HG02571 (cell line): Measurements from ENCODE around the gene MTFR1L.
"Not testable (repeated sequence)": the region's sequence is repeated elsewhere in the genome, so short reads cannot be mapped to it uniquely, and the experiment has no call there.

Source experiments
- ATAC-seq: cut with Tn5 transposase; IDR thresholded peaks from one replicate; pipeline ENCODE4 v1.9.1; 2021; ENCODE audit warnings: mild to moderate bottlenecking, moderate library complexity; ENCODE audit not compliant: unreplicated experiment

MTFR1L gene

DNA sequence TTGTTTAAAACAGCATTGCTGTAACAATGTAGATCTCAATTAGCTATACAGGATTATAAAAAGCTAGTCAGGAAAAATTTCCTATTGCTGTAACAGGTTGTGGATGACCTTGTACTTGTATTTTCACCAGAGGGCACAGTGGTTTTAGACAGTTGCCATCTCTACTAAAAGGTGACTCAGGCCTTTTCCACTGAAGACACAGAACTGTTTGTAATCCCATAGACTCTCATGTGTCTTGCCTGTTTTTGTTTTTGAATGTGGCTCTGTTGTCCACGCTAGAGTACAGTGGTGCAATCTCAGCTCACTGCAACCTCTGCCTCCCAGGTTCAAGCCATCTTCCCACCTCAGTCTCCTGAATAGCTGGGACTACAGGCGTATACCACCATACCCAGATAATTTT is 5.9 kb downstream of the MTFR1L start:
- ATAC-seq, result no peak

DNA sequence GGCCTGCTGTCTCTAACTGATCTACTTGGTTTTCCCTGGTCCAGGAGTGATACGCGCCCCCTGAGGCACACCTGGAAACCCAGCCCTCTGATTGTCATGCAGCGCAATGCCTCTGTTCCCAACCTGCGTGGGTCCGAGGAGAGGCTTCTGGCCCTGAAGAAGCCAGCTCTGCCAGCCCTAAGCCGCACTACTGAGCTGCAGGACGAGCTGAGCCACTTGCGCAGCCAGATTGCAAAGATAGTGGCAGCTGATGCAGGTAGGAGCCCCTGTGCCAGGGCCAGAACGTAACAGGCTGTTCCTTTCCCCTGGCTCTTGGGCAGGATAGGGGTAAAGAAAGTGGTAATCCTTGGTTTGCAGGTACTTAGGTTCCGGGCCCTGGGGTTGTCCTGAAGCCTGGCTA is 6.8 kb downstream of the MTFR1L start:
- ATAC-seq, result no peak

DNA sequence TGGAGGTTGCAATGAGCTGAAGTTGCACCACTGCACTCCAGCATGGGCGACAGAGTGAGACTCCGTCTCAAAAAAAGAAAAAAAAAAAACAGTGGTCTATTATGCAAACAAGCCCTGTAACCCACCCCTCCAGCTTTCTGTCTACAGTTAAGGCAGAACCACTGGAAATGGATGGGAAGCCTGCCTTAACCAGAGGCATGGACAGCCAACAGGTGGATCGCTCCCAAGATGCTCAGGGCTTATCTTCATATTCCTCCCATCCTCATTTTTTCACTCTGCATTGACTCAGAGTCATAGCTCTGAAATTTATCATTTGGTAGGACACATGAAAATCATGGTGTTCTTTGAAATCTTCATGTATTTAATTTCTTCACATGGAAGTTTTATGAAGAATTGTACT is 8.7 kb downstream of the MTFR1L start:
- no peak for ATAC-seq

DNA sequence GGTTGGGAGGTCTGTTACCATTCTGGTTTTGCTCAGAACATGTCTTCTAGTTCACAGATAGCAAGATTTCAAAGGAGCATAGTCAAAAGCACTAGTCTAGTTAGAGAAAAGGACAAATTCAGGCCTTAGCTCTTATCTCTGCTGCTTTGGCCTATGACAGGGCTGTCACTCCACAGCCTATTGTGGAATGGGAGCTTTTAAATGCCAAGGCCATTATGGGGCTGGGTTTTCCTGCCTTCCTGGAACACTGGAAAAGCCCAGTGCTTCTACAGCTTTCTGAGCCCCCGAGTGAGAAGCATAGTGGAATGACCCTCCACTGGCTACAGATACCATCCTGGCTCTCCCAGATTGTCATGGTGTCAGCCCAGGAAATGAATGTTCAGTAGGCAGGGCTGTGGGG is 9.3 kb downstream of the MTFR1L start:
- no peak for ATAC-seq

DNA sequence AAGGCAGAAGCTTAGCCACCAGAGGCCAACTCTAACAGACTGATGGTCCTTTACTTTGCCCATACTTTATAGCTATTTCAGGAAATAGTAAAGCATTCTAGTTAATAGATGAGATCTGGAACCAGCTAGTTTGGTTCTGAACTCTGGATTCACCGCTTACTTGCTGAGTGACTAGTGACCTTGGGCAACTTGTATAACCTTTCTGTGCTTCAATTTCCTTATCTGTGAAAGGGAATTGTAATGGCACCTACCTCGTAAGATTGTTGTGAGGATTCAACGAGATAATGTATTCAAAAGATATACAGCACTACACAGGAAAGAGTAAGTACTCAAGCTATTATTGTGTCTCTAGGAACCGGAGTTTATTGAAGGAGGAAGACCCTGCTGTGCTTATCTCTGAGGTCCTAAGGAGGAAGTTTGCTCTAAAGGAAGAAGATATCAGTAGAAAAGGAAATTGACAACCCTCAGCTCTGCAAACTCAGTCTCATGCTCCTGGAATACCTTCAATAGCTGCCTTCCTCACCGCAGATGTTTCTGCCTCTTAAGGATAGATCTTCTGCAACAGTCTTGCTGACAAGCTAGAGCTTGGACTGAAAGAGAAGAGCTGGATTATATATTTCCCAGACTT is 11.9 kb downstream of the MTFR1L start:
- ATAC-seq, result no peak

DNA sequence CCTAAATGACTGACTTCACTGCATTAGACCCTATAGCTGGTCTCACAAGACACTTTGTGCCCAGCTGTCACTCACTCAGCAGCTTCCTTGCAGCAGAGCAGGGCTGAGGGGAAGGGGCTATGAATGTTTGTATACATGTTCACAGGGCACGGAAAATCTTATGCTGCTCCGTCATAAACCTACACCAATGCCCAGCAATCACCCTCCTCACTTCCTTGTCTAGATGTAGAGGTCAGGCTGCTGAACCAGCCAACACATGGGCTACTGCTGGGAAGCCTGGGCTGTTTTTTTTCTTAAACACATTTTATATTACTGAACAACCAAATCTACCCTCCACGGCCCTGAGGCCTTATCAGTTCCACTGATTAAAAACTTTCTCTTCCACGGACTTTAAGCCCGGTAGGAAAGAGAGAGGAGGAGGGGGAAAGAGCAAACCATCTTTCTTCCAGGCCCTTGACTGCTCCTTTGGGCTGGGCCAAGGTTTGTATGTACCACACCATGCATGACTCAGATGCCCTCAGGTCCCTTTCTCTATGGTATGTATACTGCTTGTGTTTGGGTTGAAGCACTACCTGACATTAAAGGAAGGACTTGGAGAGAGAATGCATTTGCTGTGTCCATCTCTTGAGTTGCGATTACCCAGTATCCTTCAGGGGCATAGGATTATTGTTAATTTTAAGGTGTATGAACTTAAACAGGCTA is 12.7 kb downstream of the MTFR1L start:
- no peak for ATAC-seq

DNA sequence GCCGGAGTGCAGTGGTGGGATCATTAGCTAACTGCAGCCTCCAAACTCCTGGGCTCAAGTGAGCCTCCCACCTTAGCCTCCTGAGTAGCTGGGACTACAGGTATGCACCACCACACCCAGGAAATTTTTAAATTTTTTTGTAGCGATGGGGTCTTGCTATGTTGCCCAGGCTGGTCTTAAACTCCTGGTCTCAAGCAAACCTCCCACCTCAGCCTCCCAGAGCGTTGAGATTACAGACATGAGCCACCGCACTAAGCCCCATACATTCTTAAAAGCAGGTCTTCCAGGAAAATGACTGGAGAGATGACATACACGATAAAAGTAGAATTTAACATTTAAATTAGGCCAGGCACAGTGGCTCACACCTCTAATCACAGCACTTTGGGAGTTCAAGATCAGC is 13.4 kb downstream of the MTFR1L start:
- ATAC-seq, result no peak

DNA sequence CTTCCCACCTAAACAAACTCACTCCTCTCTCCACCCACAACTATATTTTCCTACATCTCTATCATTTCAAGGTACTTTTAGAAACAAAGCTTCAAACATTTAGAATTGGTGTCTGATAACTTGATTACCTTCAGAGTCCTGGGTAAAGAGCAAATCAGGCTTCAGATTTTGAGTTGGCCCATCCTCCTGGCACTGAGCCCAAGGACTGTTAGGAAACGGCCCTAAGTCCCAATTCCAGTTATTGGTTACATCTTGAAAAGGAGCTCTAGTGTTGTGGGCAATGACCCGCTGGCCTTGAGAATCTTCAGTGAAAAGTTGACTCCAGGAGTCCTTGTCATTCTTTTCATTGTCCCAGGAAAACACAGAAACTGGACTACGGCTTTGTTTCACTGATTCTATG is 15.1 kb downstream of the MTFR1L start:
- no peak for ATAC-seq

DNA sequence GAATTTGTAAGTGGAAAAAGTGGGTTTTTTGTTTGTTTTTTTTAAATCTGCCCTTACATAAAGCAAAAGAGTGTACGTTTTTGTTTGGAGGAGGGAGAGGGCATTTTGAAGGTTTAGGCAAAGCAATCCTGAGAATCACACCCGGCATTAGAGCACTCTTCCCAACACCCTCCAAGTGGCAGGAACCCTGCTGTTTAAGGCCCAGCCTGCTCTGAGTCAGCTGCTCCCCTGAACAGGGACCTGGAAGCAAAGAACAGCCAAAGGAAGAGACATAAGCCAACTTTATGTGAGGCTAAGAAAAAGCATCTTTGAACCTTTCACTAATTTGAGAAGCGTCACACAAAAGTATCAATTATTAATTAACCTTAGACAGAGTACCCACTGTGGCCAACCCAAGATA is 16.9 kb downstream of the MTFR1L start:
- ATAC-seq, result no peak

DNA sequence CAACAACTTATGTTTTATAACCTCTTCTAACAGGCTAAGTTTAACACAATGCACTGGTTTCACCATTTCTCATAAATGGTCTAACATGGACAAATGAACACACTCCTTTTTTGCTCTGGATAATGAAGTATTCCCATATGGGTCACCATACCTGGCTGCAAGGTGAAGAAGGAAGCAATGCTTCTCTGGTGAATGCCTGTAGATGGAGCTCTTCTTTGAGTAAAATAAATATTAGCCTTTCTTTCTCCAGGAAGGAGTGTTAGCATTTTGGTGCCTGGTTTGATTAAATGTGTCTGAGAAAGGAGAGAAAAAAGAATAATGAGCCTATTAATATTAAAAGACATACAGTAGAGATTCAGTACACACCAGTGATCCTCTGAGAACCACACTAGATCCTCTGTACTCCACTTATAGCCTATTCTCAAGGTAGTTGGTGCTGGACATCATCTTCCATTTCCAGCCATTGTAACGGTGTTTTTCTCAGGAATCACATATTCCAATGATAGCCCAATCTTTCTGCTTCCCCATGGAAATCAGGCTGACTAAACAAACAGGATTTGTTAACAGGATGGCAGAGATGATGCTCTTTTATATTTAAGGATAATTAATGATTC is 17.6 kb downstream of the MTFR1L start:
- ATAC-seq, result no peak

DNA sequence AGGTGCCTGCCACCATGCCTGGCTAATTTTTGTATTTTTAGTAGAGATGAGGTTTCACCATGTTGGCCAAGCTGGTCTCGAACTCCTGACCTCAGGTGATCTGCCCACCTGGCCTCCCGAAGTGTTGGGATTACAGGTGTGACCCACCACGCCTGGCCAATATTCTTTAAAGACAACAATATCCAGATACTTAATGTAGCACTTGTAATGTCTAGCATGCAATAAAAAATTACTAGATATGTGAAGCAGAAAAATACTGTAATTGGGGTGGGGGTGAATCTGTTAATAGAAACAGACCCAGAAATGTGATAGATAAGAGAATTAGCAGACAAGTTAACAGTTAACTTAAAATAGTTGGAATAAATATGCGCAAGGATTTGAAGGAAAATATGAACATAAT is 20.1 kb downstream of the MTFR1L start:
- not testable (repeated sequence) for ATAC-seq

DNA sequence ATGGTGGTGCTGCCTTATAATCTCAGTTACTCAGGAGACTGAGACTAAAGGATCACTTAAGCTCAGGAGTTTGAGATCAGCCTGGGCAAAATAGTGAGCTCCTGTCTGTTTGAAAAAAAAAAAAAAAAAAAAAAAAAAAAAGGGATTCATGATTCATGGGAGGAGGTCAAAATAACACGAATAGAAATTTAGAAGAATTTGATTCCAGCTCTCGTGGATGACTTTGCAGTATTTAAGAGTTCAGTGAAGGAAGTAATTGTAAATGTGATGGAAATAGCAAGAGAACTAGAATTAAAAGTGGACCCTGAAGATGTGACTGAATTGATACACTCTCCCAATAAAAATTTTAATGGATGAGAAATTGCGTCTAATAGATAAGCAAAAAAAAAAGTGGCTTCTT is 23.7 kb downstream of the MTFR1L start:
- ATAC-seq, result no peak

DNA sequence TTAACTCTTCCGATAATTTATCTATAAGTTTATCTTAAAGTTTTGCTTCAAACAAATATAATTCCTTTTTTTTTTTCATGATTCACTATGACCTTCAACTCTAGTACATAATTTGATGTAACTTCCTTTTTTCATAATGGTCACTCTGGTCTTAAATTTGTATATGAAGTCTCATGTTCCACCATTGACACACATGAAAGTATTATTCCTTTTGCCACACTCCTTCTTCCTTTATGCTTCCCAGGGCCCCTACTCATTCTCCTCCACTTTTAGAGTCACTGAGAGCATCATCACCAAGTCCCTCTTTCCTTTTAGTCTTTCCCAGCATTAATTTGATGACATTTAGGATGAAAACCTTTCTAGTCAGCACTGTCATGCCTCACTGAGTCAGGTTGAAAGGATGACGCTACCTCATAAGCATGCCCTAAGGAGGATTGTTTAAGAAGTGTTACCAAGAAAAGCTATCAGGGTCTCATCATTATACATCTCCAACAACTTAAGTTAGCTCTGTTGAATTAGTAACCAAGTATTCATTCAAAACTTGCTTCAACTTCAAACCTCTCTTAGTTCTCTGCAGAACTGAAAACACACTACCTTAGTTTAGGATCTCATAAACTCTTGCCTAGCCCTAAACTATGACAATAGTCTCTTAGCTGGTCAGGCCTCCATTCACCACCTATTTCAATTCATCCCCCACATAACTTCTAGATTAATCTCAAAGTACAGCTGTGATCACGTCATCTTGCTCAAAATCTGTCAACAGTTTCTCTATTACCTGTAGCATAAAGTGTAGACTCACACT is 25.0 kb downstream of the MTFR1L start:
- ATAC-seq, result no peak

DNA sequence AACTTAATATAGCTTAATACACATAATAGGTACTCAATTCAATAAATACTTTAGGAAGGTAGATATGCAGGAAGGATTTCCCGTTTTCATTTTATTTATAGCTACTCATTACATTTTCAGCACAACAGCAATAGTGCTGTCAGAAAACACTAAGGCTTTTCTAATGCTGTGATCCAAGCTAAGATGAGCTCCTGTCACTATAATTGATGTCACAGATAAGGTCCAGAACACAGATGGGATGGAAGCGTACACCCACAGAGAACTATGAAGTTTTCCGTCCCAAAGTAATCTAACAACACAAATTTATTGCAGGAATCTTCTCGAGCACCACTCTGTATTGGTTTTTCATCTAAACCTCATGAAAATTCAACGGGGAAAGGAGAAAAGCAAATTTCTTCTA is 25.9 kb downstream of the MTFR1L start:
- no peak for ATAC-seq

DNA sequence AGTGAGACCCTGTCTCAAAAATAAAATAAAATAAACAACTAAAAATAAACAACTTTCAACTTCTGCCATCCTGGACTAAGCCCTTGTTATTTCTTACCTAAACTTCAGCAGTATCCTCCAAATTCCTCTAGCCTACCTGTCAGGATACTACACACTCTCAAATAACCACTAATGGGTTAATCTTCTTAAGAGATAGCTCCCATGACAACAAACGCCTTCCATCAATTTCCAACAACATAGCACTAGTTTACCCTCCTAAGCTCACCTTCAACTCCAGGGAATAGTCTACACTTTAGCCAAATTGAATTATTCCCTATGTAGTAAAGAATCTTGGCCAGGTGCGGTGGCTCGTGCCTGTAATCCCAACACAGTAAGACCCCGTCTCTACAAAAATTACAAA is 28.2 kb downstream of the MTFR1L start:
- ATAC-seq, result no peak

DNA sequence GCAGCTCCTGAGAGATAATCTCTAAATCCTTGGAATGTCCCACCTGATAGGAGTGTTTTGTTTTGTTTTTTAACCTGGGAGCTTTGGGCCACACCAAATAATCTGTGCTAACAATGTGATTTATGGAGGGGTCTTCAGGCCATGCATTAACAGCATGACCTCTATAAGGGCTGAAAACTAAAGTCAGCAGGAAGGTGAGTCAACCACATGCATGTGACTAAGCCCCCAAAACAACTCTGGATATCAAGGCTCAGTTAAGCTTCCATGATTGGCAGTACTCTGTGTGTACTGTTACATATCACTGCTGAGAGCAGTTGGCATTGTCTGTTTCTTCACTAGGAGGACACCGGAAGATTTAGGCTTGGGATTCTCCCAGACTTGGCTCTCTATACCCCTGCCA is 28.8 kb downstream of the MTFR1L start:
- no peak for ATAC-seq

DNA sequence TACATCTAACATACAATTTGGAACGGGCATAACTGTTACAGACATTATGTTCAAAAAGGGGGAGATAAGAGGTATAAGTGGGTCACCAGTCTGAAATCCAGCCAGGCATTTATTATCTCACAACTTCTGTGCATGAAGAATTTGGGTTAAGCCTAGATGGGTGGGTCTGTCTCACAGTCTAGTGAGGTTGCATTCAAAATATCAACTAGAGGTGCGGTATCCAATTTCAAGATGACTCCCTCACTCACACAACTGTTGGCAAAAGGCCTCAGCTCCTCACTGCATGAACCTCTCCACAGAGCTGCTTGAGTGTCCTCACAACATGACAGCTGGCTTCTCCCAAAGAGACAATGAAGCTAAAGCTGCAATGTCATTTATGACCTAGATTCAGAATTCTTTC is 34.8 kb downstream of the MTFR1L start:
- no peak for ATAC-seq

DNA sequence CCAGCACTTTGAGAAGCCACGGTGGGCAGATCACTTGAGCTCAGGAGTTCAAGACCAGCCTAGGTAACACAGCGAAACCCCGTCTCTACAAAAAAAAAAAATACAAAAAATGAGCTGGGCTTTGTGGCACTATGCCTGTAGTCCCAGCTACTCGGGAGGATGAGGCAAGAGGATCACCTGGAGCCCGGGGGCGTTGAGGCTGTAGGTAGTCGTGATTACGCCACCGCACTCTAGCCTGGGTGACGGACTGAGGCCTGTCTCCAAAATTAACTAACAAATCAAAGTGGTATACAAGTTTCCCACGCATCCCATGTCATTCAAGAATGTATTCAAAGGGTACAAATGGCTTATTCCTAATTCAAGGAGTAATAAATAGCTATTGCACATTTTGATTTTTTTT is 37.1 kb downstream of the MTFR1L start:
- ATAC-seq, result no peak

DNA sequence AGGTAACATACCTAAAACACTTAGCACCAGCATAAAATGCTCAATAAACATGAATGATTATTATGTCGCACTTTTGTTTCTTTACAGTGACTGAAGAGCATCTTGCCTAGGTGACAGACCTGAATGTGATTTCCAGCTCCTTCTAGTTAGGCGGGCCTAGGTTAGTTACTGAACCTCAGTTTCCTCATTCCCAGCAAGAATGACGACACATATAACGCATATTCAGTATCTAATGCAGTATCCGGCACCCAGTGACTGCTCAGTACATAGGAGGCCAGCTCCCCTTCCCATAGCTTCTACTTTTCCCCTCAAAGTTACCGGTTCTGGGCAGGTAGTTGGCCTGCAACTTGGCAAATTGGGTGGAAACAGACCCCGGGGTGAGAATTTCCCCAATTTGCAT is 38.7 kb downstream of the MTFR1L start:
- no peak for ATAC-seq

DNA sequence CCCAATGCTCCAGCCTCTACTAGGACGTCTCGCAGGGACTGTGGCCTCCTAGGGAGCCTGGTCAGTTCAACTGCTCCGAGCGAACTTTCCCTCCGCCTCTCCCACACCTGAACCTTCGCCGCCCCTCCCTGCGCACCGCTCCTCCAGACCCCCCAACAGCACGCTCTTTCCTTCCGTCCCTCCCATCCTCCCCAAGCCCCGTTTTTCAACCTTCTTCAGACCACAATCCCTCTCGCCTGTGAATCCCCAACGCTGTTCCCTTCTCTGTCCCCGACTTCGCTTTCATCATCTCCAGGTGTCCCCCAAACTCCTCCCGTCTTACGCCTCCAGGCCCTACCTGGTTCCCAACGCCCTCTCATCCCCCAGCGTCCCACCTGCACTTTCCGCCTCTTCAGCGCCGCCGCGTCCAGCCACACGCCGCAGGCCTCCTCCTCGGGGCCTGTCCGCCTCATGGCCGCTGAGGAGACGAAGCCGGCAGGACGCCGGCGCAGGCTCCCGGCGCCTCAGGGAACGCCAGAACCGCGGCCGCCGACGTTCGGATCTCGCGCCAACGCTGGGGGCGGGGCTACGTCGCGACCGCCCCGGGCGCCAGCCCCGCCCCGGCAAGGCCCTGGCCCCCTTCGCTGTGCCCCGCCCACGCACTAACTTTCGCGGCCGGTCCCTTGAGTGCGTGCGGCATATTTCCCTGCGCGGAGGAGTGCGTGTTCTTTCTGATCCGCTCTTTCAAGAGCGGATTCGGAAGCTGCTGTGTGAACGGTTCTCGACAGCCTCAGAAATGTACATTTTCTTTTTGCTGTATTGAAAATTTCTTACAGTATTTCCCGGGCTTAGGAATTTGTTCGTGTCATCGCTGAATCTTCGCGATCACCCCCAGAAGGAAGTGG is 39.4 kb downstream of the MTFR1L start, which contains the start of gene AUNIP:
TSS of gene AUNIP (minus strand) at position 552 of the 884 bp plus-strand sequence. CDS start at position 452, 100 bp downstream.
- ATAC-seq, result peak; percentile 76
